Tibial nerve (tissue), 4 donors: ENCODE data around the gene GSK3B.

Experiments
- CTCF ChIP-seq, 5 experiments: fragments of 200-600 bp in 3 of 5; fragments of 450-650 bp in 2 of 5; sonication (generic) in 3 of 5; IDR thresholded peaks; one replicate each; pipeline ENCODE4 v1.5.1; 2016 to 2019; ENCODE audit warnings: antibody characterized with exemption in 5 of 5, mild to moderate bottlenecking in 3 of 5, moderate library complexity in 2 of 5
- EP300 ChIP-seq, 2 donors: sonication (generic); formaldehyde crosslinking; IDR thresholded peaks; one replicate each; pipeline ENCODE4 v1.6.1; 2017; ENCODE audit warnings: antibody characterized with exemption in 2 of 2, mild to moderate bottlenecking in 1 of 2
- POLR2A ChIP-seq, 2 donors: fragments of 450-650 bp; IDR thresholded peaks; one replicate each; pipeline ENCODE4 v1.6.1; 2017; ENCODE audit warnings: antibody characterized with exemption in 2 of 2, mild to moderate bottlenecking in 2 of 2, moderate library complexity in 2 of 2

- TF ChIP-seq CTCF (IDR thresholded peaks at IDR 0.05): no peak
- TF ChIP-seq POLR2A (IDR thresholded peaks at IDR 0.05): no peak
- TF ChIP-seq EP300 (IDR thresholded peaks at IDR 0.05): no peak
These were observed 284.2 kb downstream of the GSK3B start for GRCh38 chr3:119810018-119810435.
